Measurements from ENCODE around the gene CFAP97D2. TPM values are rescaled to one million over a fixed set of nuclear protein-coding genes. Genes with fewer than 3 reads are reported as not detected.
"Not testable (repeated sequence)": the region's sequence is repeated elsewhere in the genome, so short reads cannot be mapped to it uniquely, and the experiment has no call there.

CFAP97D2 gene
- total RNA-seq, 1 donor from 2014 or later: not detected

DNA sequence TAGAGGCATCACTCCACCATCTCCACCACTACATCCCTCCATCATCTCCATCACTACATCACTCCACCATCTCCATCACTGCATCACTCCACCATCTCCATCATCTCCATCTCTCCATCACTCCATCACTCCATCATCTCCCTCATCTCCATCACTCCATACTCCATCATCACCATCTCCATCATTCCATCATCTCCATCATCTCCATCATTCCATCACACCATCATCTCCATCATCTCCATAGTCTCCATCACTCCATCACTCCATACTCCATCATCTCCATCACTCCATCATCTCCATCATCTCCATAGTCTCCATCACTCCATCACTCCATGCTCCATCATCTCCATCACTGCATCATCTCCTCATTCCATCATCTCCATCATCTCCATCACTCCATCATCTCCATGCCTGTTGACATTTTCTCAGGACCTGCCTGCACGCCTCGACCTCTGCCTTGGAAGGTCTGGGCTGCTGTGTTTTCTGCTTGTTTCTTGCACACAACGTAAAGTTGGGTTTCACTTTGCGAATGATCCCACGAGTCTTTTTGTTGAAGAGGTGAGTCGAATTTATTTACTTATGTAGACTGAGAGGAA, 25.5 kb upstream of the CFAP97D2 start:
- peaks cover 4% of the 10 kb centered on the region for H3K4me1 ChIP-seq
- DNase-seq: no peak
- H3K27ac ChIP-seq (replicated peaks): no peak overlapping the region
- no peaks in the 10 kb centered on the region for H3K36me3 ChIP-seq
- no peak for TF ChIP-seq CTCF (IDR thresholded peaks at IDR 0.05; ENCODE audit: borderline replicate concordance)
- intact Hi-C loops (cut with micrococcal nuclease): no loop called here
- no peak overlapping the region for H3K4me3 ChIP-seq
- peaks cover 8% of the 10 kb centered on the region for H3K27me3 ChIP-seq (ENCODE audit: low read depth)
- no peaks in the 10 kb centered on the region for H3K9me3 ChIP-seq (replicated peaks)

GRCh38 chr13:114154476-114154875, 24.6 kb upstream of the CFAP97D2 start:
- TF ChIP-seq CTCF (IDR thresholded peaks at IDR 0.05; ENCODE audit: borderline replicate concordance): no peak
- Histone ChIP-seq H3K9me3 (replicated peaks) (no peaks in the 10 kb centered on the region), H3K27me3 (ENCODE audit: low read depth) (peaks cover 10% of the 10 kb centered on the region), H3K4me1 (peaks cover 4% of the 10 kb centered on the region), H3K36me3 (no peaks in the 10 kb centered on the region), H3K27ac (replicated peaks) (no peak overlapping the region), H3K4me3 (no peak overlapping the region)
- no peak for DNase-seq
- intact Hi-C loops (cut with micrococcal nuclease): no loop called here

- intact Hi-C loops (cut with micrococcal nuclease): no loop called here
- peaks cover 4% of the 10 kb centered on the region for H3K4me1 ChIP-seq
- no peak overlapping the region for H3K27ac ChIP-seq (replicated peaks)
- H3K36me3 ChIP-seq: no peaks in the 10 kb centered on the region
- TF ChIP-seq CTCF (IDR thresholded peaks at IDR 0.05; ENCODE audit: borderline replicate concordance): no peak
- peaks cover 10% of the 10 kb centered on the region for H3K27me3 ChIP-seq (ENCODE audit: low read depth)
- H3K9me3 ChIP-seq (replicated peaks): no peaks in the 10 kb centered on the region
- no peak for DNase-seq
- H3K4me3 ChIP-seq: no peak overlapping the region
Observed at GRCh38 chr13:114155320-114155719, 23.7 kb upstream of the CFAP97D2 start.

- no peak for DNase-seq
- intact Hi-C loops (cut with micrococcal nuclease): no loop called here
- Histone ChIP-seq H3K4me1 (peaks cover 4% of the 10 kb centered on the region), H3K4me3 (no peak overlapping the region), H3K9me3 (replicated peaks) (no peaks in the 10 kb centered on the region), H3K27ac (replicated peaks) (no peak overlapping the region), H3K36me3 (no peaks in the 10 kb centered on the region), H3K27me3 (ENCODE audit: low read depth) (peaks cover 14% of the 10 kb centered on the region)
- no peak for TF ChIP-seq CTCF (IDR thresholded peaks at IDR 0.05; ENCODE audit: borderline replicate concordance)
Observed at GRCh38 chr13:114155926-114156883, 22.9 kb upstream of the CFAP97D2 start.

- Histone ChIP-seq H3K36me3 (no peaks in the 10 kb centered on the region), H3K27me3 (ENCODE audit: low read depth) (peaks cover 32% of the 10 kb centered on the region), H3K9me3 (replicated peaks) (no peaks in the 10 kb centered on the region), H3K4me3 (no peak overlapping the region), H3K27ac (replicated peaks) (no peak overlapping the region), H3K4me1 (peaks cover 12% of the 10 kb centered on the region)
- TF ChIP-seq CTCF (IDR thresholded peaks at IDR 0.05; ENCODE audit: borderline replicate concordance): no peak
- intact Hi-C loops (cut with micrococcal nuclease): no loop called here
- DNase-seq: no peak
Observed at GRCh38 chr13:114157869-114158495, 21.1 kb upstream of the CFAP97D2 start.

GRCh38 chr13:114158869-114159666, 20.0 kb upstream of the CFAP97D2 start:
- Histone ChIP-seq H3K4me1 (peaks cover 12% of the 10 kb centered on the region), H3K27me3 (ENCODE audit: low read depth) (peaks cover 43% of the 10 kb centered on the region)
- DNase-seq; H3K4me3 ChIP-seq; H3K9me3 ChIP-seq (replicated peaks); H3K36me3 ChIP-seq; intact Hi-C loops (cut with micrococcal nuclease); H3K27ac ChIP-seq (replicated peaks): not testable (repeated sequence)

All from left ventricle myocardium inferior (tissue), 1 donor.